ENCODE data around the gene C19orf85. TPM values are rescaled to one million over a fixed set of nuclear protein-coding genes. Genes with fewer than 3 reads are reported as not detected.
A peak's percentile ranks its signal among the peaks of the same experiment; 100 is the strongest.

The C19orf85 gene
- total RNA-seq, 1 donor from 2014 or later: not detected

DNA sequence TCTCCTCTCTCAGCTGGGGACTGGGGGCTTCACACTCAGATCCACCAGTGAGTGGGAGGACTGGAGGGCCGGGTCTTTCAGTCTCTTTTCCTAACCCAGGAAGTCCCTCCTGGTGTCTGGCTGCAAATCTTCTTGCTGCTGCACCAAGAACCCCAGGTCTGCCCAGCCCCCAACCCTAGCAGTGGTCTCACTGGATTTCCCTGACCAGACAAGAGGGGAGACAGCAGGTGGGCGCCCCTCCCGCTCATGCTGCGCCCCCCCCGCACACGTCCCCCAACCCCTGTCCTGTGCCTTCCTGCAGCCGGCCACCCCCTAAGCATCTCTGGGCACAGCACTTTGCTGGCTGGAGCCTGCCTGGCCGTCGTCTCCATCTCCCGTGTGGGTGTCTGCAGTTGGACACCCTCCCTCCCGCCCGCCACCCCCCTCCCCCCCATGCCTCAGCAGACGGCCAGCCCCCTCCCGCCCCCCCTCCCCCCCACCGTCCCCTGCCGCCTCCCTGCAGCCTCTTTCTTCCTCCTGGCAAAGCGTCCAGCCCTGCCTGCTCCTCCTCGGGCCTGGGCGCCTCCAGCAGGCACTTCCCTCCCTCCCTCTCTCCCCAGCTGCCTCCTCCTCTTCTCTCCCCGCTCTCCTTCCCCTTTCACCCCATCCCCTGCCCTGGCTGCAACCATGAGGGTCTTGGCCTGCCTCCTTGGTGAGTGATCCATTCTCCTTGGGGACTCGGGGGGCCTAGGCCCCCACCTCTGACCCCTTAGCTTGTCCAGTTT is 23.6 kb upstream of the C19orf85 start, which contains the start of gene SSC5D:
Gene SSC5D (plus strand): TSS at position 513 of the 764 bp plus-strand sequence. CDS start 154 bp downstream, at position 667.
- Histone ChIP-seq H3K4me3 (no peak within 1 kb of the TSS), H3K36me3 (peaks cover 6% of the 10 kb centered on the region), H3K4me1 (peaks cover 43% of the 10 kb centered on the region), H3K27ac (peak within 1 kb of the TSS; percentile 78), H3K9me3 (no peaks in the 10 kb centered on the region), H3K27me3 (ENCODE audit: low read depth) (peaks cover 8% of the 10 kb centered on the region)
- intact Hi-C loops (cut with DNase I): no loop called here
- no peak for DNase-seq
- ATAC-seq: no peak
- TF ChIP-seq, protein P1, sequence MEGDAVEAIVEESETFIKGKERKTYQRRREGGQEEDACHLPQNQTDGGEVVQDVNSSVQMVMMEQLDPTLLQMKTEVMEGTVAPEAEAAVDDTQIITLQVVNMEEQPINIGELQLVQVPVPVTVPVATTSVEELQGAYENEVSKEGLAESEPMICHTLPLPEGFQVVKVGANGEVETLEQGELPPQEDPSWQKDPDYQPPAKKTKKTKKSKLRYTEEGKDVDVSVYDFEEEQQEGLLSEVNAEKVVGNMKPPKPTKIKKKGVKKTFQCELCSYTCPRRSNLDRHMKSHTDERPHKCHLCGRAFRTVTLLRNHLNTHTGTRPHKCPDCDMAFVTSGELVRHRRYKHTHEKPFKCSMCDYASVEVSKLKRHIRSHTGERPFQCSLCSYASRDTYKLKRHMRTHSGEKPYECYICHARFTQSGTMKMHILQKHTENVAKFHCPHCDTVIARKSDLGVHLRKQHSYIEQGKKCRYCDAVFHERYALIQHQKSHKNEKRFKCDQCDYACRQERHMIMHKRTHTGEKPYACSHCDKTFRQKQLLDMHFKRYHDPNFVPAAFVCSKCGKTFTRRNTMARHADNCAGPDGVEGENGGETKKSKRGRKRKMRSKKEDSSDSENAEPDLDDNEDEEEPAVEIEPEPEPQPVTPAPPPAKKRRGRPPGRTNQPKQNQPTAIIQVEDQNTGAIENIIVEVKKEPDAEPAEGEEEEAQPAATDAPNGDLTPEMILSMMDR (IDR thresholded peaks at IDR 0.05): no peak

DNA sequence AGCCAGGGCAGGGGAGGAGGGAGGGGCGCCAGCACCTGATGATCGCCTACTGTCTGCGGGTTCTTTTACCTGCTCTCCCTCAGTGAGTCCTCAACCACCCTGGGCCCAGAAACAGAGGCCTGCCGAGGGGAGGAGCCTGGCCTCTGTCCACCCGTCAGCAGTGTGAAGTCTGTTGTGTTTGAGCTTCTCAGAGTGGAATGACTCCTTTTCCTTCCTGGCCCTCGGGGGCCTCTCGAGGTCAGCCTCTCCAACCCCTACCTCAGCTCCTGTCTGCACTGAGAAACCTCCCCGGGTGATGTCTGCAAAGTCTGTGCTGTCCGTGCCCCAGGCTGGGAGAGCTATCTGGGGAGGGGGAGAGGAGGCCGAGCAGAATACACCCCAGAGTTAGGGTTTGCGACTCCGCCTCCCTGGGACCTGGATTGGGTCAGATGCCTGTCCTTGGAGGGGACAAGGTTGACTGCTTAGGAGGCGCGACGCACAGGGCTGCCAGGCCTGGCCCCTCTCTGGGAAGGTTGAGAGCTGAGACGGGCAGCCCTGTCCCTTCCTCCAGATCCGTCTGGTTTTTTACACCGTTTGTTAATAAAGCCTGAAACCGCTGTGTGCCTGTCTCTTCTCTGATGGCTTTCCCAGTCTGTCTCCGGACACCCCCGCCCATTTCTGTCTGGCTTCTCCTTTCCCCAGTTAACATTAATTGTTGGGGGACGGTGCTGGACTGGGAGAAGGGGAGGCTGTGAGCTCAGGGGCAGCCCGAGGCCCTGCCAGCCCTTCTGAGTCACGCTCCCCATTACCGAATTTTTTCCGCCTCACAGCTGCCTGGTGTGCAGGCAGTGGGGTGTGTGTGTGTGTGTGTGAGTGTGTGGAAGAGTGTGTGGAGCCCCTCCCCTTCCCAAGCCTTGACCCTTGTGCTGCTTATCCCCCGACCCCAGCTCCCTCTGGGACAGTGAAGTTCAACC is 22.7 kb upstream of the C19orf85 start:
- TF ChIP-seq, protein P1 (IDR thresholded peaks at IDR 0.05): no peak
- Histone ChIP-seq H3K27ac (peak overlapping the region; percentile 78), H3K4me3 (peak overlapping the region; percentile 11), H3K4me1 (peaks cover 43% of the 10 kb centered on the region), H3K27me3 (ENCODE audit: low read depth) (peaks cover 8% of the 10 kb centered on the region), H3K9me3 (no peaks in the 10 kb centered on the region), H3K36me3 (peaks cover 15% of the 10 kb centered on the region)
- DNase-seq (no peak), ATAC-seq (peak; percentile 38 to 42)
- intact Hi-C loops (cut with DNase I): no loop called here

DNA sequence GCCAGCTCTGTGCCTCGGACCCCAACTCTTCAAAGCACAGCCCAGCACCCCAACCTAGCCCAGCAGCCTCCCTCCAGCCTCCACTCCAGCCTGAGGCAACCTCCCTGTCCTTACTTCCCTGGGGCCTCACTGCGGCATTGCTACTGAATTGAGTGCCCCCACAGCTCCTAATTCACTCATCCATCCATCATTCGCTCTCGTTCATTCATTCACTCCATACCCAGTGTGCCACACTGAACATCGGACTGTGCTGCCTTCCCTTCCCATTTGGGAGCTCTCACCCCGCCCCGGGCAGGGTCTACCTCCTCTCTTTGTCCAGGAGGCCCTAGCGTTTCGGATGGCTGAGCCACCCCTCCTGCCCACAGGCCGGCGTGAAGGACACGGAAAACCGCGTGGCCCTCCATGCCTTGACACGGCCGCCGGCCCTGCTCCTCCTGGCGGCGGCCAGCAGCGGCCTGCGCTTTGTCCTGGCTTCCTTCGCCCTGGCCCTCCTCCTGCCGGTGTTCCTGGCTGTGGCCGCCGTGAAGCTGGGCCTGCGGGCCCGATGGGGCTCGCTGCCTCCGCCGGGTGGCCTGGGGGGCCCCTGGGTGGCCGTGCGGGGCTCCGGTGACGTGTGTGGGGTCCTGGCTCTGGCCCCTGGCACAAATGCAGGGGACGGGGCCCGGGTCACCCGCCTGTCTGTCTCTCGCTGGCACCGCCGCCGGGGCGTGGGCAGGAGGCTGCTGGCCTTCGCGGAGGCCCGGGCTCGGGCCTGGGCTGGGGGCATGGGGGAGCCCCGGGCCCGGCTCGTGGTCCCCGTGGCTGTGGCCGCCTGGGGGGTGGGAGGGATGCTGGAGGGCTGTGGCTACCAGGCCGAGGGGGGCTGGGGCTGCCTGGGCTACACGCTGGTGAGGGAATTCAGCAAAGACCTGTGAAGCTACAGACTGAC is 21.8 kb upstream of the C19orf85 start:
- peak overlapping the region; percentile 71 for H3K4me3 ChIP-seq
- no peak for DNase-seq
- no peak for ATAC-seq

DNA sequence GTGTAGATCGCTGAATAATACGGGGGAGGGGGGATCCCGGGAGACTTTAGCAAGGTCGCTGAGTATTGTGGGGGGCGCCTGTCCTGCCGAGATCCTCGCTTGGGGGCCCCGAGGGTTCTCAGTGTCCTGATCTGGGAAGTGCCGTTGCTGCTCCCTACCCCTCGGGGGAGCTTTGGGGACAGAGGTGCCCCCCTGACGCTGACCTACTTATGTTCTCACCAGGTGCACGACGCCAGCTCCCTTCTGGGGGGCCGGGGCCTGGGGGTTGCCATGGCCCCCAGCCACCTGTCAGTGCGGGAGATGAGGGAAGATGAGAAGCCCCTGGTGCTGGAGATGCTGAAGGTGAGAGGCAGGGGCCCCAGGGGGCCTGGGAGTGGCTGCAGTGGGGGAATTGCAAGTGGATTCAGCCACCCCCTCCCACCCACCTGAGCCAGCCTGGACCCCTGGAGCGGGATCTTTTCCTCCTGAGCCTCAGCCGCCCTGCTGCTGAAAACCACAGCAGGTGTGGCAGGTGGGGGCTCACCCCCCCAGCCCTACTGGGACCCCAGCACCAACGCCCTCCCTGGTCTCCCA is 21.0 kb upstream of the C19orf85 start:
- intact Hi-C loops (cut with DNase I): no loop called here
- H3K27ac ChIP-seq: peak overlapping the region; percentile 77
- peak overlapping the region; percentile 71 for H3K4me3 ChIP-seq
- TF ChIP-seq, protein P1 (IDR thresholded peaks at IDR 0.05): no peak
- H3K4me1 ChIP-seq: peaks cover 38% of the 10 kb centered on the region
- H3K27me3 ChIP-seq (ENCODE audit: low read depth): peaks cover 8% of the 10 kb centered on the region
- ATAC-seq: no peak
- no peaks in the 10 kb centered on the region for H3K9me3 ChIP-seq
- peaks cover 28% of the 10 kb centered on the region for H3K36me3 ChIP-seq
- no peak for DNase-seq

More for the DNA sequence above, 21.8 kb upstream of the C19orf85 start:
- Histone ChIP-seq H3K36me3 (peaks cover 22% of the 10 kb centered on the region), H3K27me3 (ENCODE audit: low read depth) (peaks cover 8% of the 10 kb centered on the region), H3K9me3 (no peaks in the 10 kb centered on the region), H3K4me1 (peaks cover 42% of the 10 kb centered on the region), H3K27ac (peak overlapping the region; percentile 78)
- intact Hi-C loops (cut with DNase I): no loop called here
- TF ChIP-seq, protein P1 (IDR thresholded peaks at IDR 0.05): no peak

Data from lower lobe of right lung (tissue), 2 donors.